Lower leg skin (tissue), 3 donors: ENCODE data around the gene MYO3A.

ENCODE experiments used
- POLR2A ChIP-seq, 2 donors: fragments of 450-650 bp; IDR thresholded peaks; one replicate each; pipeline ENCODE4 v1.6.1; 2016 to 2017; ENCODE audit warnings: antibody characterized with exemption in 2 of 2, mild to moderate bottlenecking in 1 of 2, moderate library complexity in 1 of 2
- TF ChIP-seq, protein P1 (sequence below), 3 donors: fragments of 450-650 bp; IDR thresholded peaks; one replicate each; pipeline ENCODE4 v1.5.1; 2016; ENCODE audit warnings: antibody characterized with exemption in 3 of 3, mild to moderate bottlenecking in 3 of 3, moderate library complexity in 2 of 3

GRCh38 chr10:26044141-26044749, 110.2 kb downstream of the MYO3A start:
- TF ChIP-seq, protein P1, sequence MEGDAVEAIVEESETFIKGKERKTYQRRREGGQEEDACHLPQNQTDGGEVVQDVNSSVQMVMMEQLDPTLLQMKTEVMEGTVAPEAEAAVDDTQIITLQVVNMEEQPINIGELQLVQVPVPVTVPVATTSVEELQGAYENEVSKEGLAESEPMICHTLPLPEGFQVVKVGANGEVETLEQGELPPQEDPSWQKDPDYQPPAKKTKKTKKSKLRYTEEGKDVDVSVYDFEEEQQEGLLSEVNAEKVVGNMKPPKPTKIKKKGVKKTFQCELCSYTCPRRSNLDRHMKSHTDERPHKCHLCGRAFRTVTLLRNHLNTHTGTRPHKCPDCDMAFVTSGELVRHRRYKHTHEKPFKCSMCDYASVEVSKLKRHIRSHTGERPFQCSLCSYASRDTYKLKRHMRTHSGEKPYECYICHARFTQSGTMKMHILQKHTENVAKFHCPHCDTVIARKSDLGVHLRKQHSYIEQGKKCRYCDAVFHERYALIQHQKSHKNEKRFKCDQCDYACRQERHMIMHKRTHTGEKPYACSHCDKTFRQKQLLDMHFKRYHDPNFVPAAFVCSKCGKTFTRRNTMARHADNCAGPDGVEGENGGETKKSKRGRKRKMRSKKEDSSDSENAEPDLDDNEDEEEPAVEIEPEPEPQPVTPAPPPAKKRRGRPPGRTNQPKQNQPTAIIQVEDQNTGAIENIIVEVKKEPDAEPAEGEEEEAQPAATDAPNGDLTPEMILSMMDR (IDR thresholded peaks at IDR 0.05), result no peak
- TF ChIP-seq POLR2A (IDR thresholded peaks at IDR 0.05), result no peak
